Astrocyte (in vitro differentiated cells and primary cell): ENCODE measurements around the gene CCNH.

ENCODE experiments used
- CTCF ChIP-seq: IDR thresholded peaks from 2 replicates; pipeline ENCODE4 v1.5.1; 2011; ENCODE audit warnings: low read depth, mild to moderate bottlenecking, inconsistent platforms, low read length, moderate library complexity; ENCODE audit not compliant: insufficient read depth
- EZH2 ChIP-seq: IDR thresholded peaks from 2 replicates; pipeline ENCODE4 v1.6.1; 2012; ENCODE audit warnings: mild to moderate bottlenecking, low read length, inconsistent platforms; ENCODE audit not compliant: insufficient read depth

GRCh38 chr5:87401626-87402025 lies 11.1 kb downstream of the CCNH start:
- TF ChIP-seq CTCF (no peak), EZH2 (no peak)
